ENCODE measurements around the gene EVC.

Gene EVC

GRCh38 chr4:5700459-5700858 is 10.5 kb upstream of the EVC start:
- CTCF ChIA-PET: no interaction called here
- POLR2A ChIA-PET: no interaction called here
- DNase-seq (ENCODE audit: extremely low spot score): no peak
- no peak for TF ChIP-seq CTCF (IDR thresholded peaks at IDR 0.05; ENCODE audit: control extremely low read depth, extremely low read depth, low read depth, missing control alignments)

GRCh38 chr4:5701971-5702370 is 9.0 kb upstream of the EVC start:
- TF ChIP-seq CTCF (IDR thresholded peaks at IDR 0.05; ENCODE audit: control extremely low read depth, extremely low read depth, low read depth, missing control alignments): no peak
- no peak for DNase-seq (ENCODE audit: extremely low spot score)
- ChIA-PET POLR2A (no interaction called here), CTCF (no interaction called here)

GRCh38 chr4:5703831-5704230 is 7.2 kb upstream of the EVC start:
- TF ChIP-seq CTCF (IDR thresholded peaks at IDR 0.05; ENCODE audit: control extremely low read depth, extremely low read depth, low read depth, missing control alignments): no peak
- CTCF ChIA-PET: no interaction called here

GRCh38 chr4:5704276-5704675 is 6.7 kb upstream of the EVC start:
- POLR2A ChIA-PET: no interaction called here
- CTCF ChIA-PET: no interaction called here
- no peak for TF ChIP-seq CTCF (IDR thresholded peaks at IDR 0.05; ENCODE audit: control extremely low read depth, extremely low read depth, low read depth, missing control alignments)
- no peak for DNase-seq (ENCODE audit: extremely low spot score)

More at GRCh38 chr4:5703831-5704230, 7.2 kb upstream of the EVC start:
- POLR2A ChIA-PET: no interaction called here
- no peak for DNase-seq (ENCODE audit: extremely low spot score)

- ChIA-PET POLR2A (no interaction called here), CTCF (no interaction called here)
- DNase-seq (ENCODE audit: extremely low spot score): no peak
- no peak for TF ChIP-seq CTCF (IDR thresholded peaks at IDR 0.05; ENCODE audit: control extremely low read depth, extremely low read depth, low read depth, missing control alignments)
Measured at GRCh38 chr4:5705647-5706320, 5.2 kb upstream of the EVC start.

- TF ChIP-seq CTCF (IDR thresholded peaks at IDR 0.05; ENCODE audit: control extremely low read depth, extremely low read depth, low read depth, missing control alignments): no peak
- no peak for DNase-seq (ENCODE audit: extremely low spot score)
- ChIA-PET POLR2A (no interaction called here), CTCF (no interaction called here)
Measured at GRCh38 chr4:5706486-5707290, 4.3 kb upstream of the EVC start.

Data from GM10248 (cell line).